H9 (cell line): ENCODE results near the gene LIPA. TPM values are rescaled to one million over a fixed set of nuclear protein-coding genes. Genes with fewer than 3 reads are reported as not detected.

ENCODE experiments used
- DNase-seq: peaks from one replicate; pipeline ENCODE4 v3.0.0-alpha.2; 2017
- H2AFZ ChIP-seq: one replicate; pipeline ENCODE4 v1.6.1; 2013; ENCODE audit warnings: mild to moderate bottlenecking, low read length, control low read depth, moderate library complexity
- H2AK5ac ChIP-seq: 2 replicates; pipeline ENCODE4 v1.6.1; 2013; ENCODE audit warnings: low read length, control low read depth, mixed read lengths; ENCODE audit not compliant: insufficient read length
- H2BK120ac ChIP-seq: one replicate; pipeline ENCODE4 v1.6.1; 2013; ENCODE audit warnings: low read depth, mild to moderate bottlenecking, low read length, control low read depth, inconsistent platforms; ENCODE audit not compliant: poor library complexity, severe bottlenecking
- H2BK12ac ChIP-seq: 2 replicates; pipeline ENCODE4 v1.6.1; 2013; ENCODE audit warnings: low read length, control low read depth, mixed read lengths, low read depth; ENCODE audit not compliant: insufficient read length
- H2BK15ac ChIP-seq: 2 replicates; pipeline ENCODE4 v1.6.1; 2013; ENCODE audit warnings: low read depth, low read length, control low read depth
- H2BK20ac ChIP-seq: one replicate; pipeline ENCODE4 v1.6.1; 2013; ENCODE audit warnings: low read depth, mild to moderate bottlenecking, low read length, control low read depth, inconsistent platforms; ENCODE audit not compliant: poor library complexity, severe bottlenecking
- H2BK5ac ChIP-seq: 2 replicates; pipeline ENCODE4 v1.6.1; 2013; ENCODE audit warnings: low read length, control low read depth, mixed read lengths; ENCODE audit not compliant: insufficient read length
- H3K14ac ChIP-seq: 2 replicates; pipeline ENCODE4 v1.6.1; 2013; ENCODE audit warnings: low read length, control low read depth; ENCODE audit not compliant: insufficient read depth
- H3K18ac ChIP-seq: 2 replicates; pipeline ENCODE4 v1.6.1; 2013; ENCODE audit warnings: low read depth, mild to moderate bottlenecking, mixed read lengths, low read length, control low read depth; ENCODE audit not compliant: insufficient read length
- H3K23ac ChIP-seq: 2 replicates; pipeline ENCODE4 v1.6.1; 2013; ENCODE audit warnings: low read length, control low read depth, mixed read lengths, low read depth; ENCODE audit not compliant: insufficient read length
- H3K23me2 ChIP-seq: 2 replicates; pipeline ENCODE4 v1.6.1; 2013; ENCODE audit warnings: low read depth, mild to moderate bottlenecking, mixed read lengths, low read length, control low read depth; ENCODE audit not compliant: insufficient read length, poor library complexity, severe bottlenecking
- H3K27ac ChIP-seq: 2 replicates; pipeline ENCODE4 v1.5.1; 2013; ENCODE audit warnings: low read length, control low read depth, mixed read lengths, low read depth; ENCODE audit not compliant: insufficient read length
- H3K27me3 ChIP-seq: 2 replicates; pipeline ENCODE4 v1.6.1; 2013; ENCODE audit warnings: low read length, control low read depth, inconsistent platforms; ENCODE audit not compliant: insufficient read depth
- H3K4ac ChIP-seq: 2 replicates; pipeline ENCODE4 v1.6.1; 2013; ENCODE audit warnings: low read depth, mild to moderate bottlenecking, control low read depth, inconsistent platforms, low read length, moderate library complexity
- H3K4me1 ChIP-seq: 2 replicates; pipeline ENCODE4 v1.6.1; 2013; ENCODE audit warnings: low read length, control low read depth, inconsistent platforms; ENCODE audit not compliant: insufficient read depth
- H3K4me2 ChIP-seq: 2 replicates; pipeline ENCODE4 v1.6.1; 2013; ENCODE audit warnings: low read length, control low read depth, mixed read lengths; ENCODE audit not compliant: insufficient read length, insufficient read depth
- H3K56ac ChIP-seq: 2 replicates; pipeline ENCODE4 v1.6.1; 2013; ENCODE audit warnings: low read depth, mild to moderate bottlenecking, mixed read lengths, low read length, control low read depth; ENCODE audit not compliant: insufficient read length
- H3K79me1 ChIP-seq: 2 replicates; pipeline ENCODE4 v1.6.1; 2013; ENCODE audit warnings: low read depth, mild to moderate bottlenecking, moderate library complexity, low read length, control low read depth, inconsistent platforms; ENCODE audit not compliant: insufficient read depth, poor library complexity, severe bottlenecking
- H3K79me2 ChIP-seq: 2 replicates; pipeline ENCODE4 v1.6.1; 2013; ENCODE audit warnings: low read length, control low read depth, inconsistent platforms; ENCODE audit not compliant: insufficient read depth
- H3K9ac ChIP-seq: 2 replicates; pipeline ENCODE4 v1.6.1; 2013; ENCODE audit warnings: low read length, control low read depth, mixed read lengths; ENCODE audit not compliant: insufficient read length; ENCODE audit errors: extremely low read depth
- H3K9me3 ChIP-seq: one replicate; pipeline ENCODE4 v1.6.1; 2013; ENCODE audit warnings: low read depth, low read length, inconsistent platforms; ENCODE audit not compliant: control insufficient read depth
- H3T11ph ChIP-seq: one replicate; pipeline ENCODE4 v1.6.1; 2013; ENCODE audit warnings: mild to moderate bottlenecking, low read length, control low read depth, inconsistent platforms
- H4K20me1 ChIP-seq: one replicate; pipeline ENCODE4 v1.6.1; 2013; ENCODE audit not compliant: control insufficient read depth, insufficient read length, insufficient read depth
- H4K5ac ChIP-seq: 2 replicates; pipeline ENCODE4 v1.6.1; 2013; ENCODE audit warnings: low read depth, mild to moderate bottlenecking, mixed read lengths, low read length, control low read depth; ENCODE audit not compliant: insufficient read length
- H4K8ac ChIP-seq: replicated peaks from 2 replicates; pipeline ENCODE4 v1.6.1; 2013; ENCODE audit warnings: low read length, control low read depth, mixed read lengths, low read depth; ENCODE audit not compliant: insufficient read length
- H4K91ac ChIP-seq: 2 replicates; pipeline ENCODE4 v1.6.1; 2013; ENCODE audit warnings: low read depth, mild to moderate bottlenecking, moderate library complexity, mixed read lengths, low read length, control low read depth; ENCODE audit not compliant: insufficient read length
- H3K27ac Mint-ChIP-seq, 3 experiments: 2 replicates in 2 of 3; 3 replicates in 1 of 3; pipeline ENCODE4 v1.8.0; 2020 to 2021; ENCODE audit warnings: mixed read lengths in 3 of 3, mild to moderate bottlenecking in 1 of 3, moderate library complexity in 1 of 3
- H3K27me3 Mint-ChIP-seq: 2 replicates; pipeline ENCODE4 v1.8.0; 2021; ENCODE audit warnings: low read depth, mild to moderate bottlenecking, moderate library complexity, mixed read lengths
- H3K36me3 Mint-ChIP-seq, 3 experiments: 2 replicates in 2 of 3; 3 replicates in 1 of 3; pipeline ENCODE4 v1.8.0; 2020 to 2021; ENCODE audit warnings: low read depth in 3 of 3, mixed read lengths in 3 of 3; ENCODE audit not compliant: insufficient read depth in 1 of 3
- H3K4me1 Mint-ChIP-seq, 2 experiments: 2 replicates each; pipeline ENCODE4 v1.8.0; 2020; ENCODE audit warnings: mixed read lengths in 2 of 2
- H3K4me3 Mint-ChIP-seq, 2 experiments: 2 replicates in 1 of 2; 3 replicates in 1 of 2; pipeline ENCODE4 v1.8.0; 2020 to 2021; ENCODE audit warnings: mild to moderate bottlenecking in 2 of 2, mixed read lengths in 2 of 2, moderate library complexity in 1 of 2
- H3K9me3 Mint-ChIP-seq, 2 experiments: 2 replicates in 1 of 2; 3 replicates in 1 of 2; pipeline ENCODE4 v1.8.0; 2020; ENCODE audit warnings: mild to moderate bottlenecking in 2 of 2, mixed read lengths in 2 of 2, moderate library complexity in 1 of 2
- total RNA-seq: library from RNA; stranded (reverse); gene quantifications from 2 replicates; pipeline ENCODE4 v1.2.1, GENCODE V29; 2021
- TF ChIP-seq, protein P1 (sequence below): fragments of 200-600 bp; sonication (generic); conservative IDR thresholded peaks from 3 replicates; pipeline ENCODE4 v1.8.0; 2021; ENCODE audit warnings: antibody characterized with exemption, mild to moderate bottlenecking

Gene LIPA
- total RNA-seq, 1 experiment from 2014 or later = 20.9 TPM

DNA sequence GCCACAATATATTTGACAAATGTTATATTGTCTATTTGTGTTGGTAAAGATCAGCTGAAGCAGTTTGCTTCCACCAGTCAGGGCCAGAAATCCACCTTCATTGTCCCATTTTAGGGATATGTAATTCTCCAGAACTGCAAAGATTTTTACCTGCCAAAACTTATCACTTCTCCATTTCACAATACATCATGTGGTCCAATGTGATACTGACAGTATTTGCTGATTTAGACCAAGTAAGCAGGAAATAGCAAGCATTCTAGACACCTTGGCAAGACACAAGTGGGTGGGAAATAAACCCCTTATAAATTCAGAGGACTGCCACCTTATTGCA lies 18.5 kb upstream of the LIPA start:
- Mint-ChIP-seq H3K9me3 (no peaks in the 10 kb centered on the region), H3K27ac (no peak overlapping the region), H3K27me3 (no peaks in the 10 kb centered on the region), H3K4me3 (no peak overlapping the region), H3K36me3 (no peaks in the 10 kb centered on the region), H3K4me1 (peaks cover 6 to 11% of the 10 kb centered on the region in 2 experiments; a peak in 3 of 4 replicates)
- Histone ChIP-seq H4K5ac (no peak overlapping the region), H2BK120ac (no peak overlapping the region), H2AK5ac (no peak overlapping the region), H3K27me3 (no peaks in the 10 kb centered on the region), H3K56ac (no peak overlapping the region), H3K79me1 (no peaks in the 10 kb centered on the region), H3K27ac (no peak overlapping the region), H4K8ac (no peak overlapping the region), H3K9me3 (no peaks in the 10 kb centered on the region), H3K18ac (no peak overlapping the region), H2BK5ac (no peak overlapping the region), H4K20me1 (no peaks in the 10 kb centered on the region), H3K4me2 (no peak overlapping the region), H3K4me1 (no peaks in the 10 kb centered on the region; the same call in 1 of the 2 replicates), H3K23ac (no peak overlapping the region), H3T11ph (no peak overlapping the region), H3K79me2 (no peaks in the 10 kb centered on the region), H3K9ac (no peak overlapping the region), H3K23me2 (no peaks in the 10 kb centered on the region), H4K91ac (no peak overlapping the region), H2BK12ac (no peak overlapping the region), H3K4ac (no peak overlapping the region), H2BK20ac (no peak overlapping the region), H2BK15ac (no peak overlapping the region), H3K14ac (no peak overlapping the region), H2AFZ (no peak overlapping the region)
- TF ChIP-seq, protein P1, sequence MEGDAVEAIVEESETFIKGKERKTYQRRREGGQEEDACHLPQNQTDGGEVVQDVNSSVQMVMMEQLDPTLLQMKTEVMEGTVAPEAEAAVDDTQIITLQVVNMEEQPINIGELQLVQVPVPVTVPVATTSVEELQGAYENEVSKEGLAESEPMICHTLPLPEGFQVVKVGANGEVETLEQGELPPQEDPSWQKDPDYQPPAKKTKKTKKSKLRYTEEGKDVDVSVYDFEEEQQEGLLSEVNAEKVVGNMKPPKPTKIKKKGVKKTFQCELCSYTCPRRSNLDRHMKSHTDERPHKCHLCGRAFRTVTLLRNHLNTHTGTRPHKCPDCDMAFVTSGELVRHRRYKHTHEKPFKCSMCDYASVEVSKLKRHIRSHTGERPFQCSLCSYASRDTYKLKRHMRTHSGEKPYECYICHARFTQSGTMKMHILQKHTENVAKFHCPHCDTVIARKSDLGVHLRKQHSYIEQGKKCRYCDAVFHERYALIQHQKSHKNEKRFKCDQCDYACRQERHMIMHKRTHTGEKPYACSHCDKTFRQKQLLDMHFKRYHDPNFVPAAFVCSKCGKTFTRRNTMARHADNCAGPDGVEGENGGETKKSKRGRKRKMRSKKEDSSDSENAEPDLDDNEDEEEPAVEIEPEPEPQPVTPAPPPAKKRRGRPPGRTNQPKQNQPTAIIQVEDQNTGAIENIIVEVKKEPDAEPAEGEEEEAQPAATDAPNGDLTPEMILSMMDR = no peak
- no peak for DNase-seq
